ELR (cell line): ENCODE measurements around the gene FUCA1.
"Not testable (repeated sequence)": the region's sequence is repeated elsewhere in the genome, so short reads cannot be mapped to it uniquely, and the experiment has no call there.

Source experiments
- DNase-seq: peaks from one replicate; pipeline ENCODE4 v3.0.0-alpha.2; 2015; ENCODE audit warnings: low read depth

Gene FUCA1

GRCh38 chr1:23867895-23868556, at the start of gene FUCA1:
TSS of gene FUCA1 (minus strand) at chr1:23868290. CDS start at chr1:23868286, 4 bp downstream.
- DNase-seq: peak; percentile 88

DNA sequence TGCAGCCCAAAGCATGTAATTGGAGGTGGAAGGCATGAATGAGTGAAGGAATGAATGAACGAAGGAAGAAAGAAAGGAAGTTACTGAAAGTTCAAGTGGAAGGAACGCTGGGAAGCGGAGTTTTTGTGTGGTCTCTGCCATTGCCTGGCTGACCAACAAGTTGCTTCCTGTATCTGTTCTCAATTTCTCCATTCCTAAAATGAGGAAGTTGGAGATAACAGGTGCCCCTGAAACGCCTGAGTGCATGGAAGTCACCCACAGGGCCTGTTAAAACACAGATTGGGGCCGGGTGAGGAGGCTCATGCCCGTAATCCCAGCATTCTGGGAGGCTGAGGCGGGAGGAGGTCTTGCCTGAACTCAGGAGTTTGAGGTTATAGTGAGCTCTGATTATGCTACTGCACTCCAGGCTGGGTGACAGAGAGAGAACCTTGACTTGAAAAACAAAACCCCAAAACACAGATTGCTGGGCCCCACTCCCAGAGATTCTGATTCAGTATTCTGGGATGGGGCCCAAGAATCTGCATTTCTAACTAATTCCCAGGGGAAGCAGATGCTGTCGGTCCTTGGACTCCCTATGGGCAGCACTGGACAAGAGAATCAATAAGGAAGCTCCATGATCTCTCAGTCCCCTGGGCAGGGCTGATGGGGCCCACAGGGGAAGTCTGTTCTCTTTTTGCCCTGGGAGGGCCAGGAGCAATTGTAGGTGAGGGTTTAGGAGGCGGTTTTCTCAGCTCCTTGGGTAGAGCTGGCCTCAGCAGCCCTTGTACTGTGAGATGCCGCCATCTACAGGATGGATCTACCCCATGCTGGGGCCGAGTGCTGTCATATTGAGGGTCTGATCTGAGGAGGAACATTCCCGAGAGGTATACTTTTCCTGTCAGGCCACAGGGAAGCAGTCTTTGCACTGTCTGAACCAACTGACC, 48.4 kb upstream of the FUCA1 start:
- peak; percentile 80 for DNase-seq

GRCh38 chr1:23915466-23915865, 47.4 kb upstream of the FUCA1 start:
- no peak for DNase-seq

GRCh38 chr1:23914921-23915320, 46.8 kb upstream of the FUCA1 start:
- no peak for DNase-seq

- no peak for DNase-seq
Measured at GRCh38 chr1:23913212-23913880, 45.3 kb upstream of the FUCA1 start, which contains the start of gene CNR2. TSS of gene CNR2 (minus strand) at chr1:23913362. CDS start at chr1:23875617, 37,745 bp downstream.

GRCh38 chr1:23911921-23912320, 43.8 kb upstream of the FUCA1 start:
- DNase-seq: no peak

- DNase-seq: no peak
Measured at GRCh38 chr1:23910553-23911246, 42.6 kb upstream of the FUCA1 start.

GRCh38 chr1:23910144-23910543, 42.1 kb upstream of the FUCA1 start:
- DNase-seq: no peak

DNA sequence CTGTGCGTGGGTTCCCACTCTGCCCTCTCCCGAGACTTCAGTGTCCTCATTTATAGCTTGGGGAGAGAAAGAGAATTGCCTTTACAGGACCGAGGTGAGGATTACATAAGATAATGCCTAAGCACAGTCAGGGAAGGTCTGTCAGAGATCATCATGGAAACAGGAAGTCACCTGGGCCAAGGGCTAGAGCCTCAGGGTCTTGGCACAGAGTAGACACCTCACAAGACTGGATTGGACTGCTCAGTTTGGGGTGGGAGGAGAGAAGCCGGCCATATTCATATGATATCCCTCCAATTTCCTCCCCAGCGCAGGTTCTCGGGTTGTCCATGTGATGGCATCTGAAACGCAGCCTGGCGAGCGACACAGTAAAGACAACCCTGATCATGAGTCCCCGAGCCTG, 41.3 kb upstream of the FUCA1 start:
- no peak for DNase-seq

DNA sequence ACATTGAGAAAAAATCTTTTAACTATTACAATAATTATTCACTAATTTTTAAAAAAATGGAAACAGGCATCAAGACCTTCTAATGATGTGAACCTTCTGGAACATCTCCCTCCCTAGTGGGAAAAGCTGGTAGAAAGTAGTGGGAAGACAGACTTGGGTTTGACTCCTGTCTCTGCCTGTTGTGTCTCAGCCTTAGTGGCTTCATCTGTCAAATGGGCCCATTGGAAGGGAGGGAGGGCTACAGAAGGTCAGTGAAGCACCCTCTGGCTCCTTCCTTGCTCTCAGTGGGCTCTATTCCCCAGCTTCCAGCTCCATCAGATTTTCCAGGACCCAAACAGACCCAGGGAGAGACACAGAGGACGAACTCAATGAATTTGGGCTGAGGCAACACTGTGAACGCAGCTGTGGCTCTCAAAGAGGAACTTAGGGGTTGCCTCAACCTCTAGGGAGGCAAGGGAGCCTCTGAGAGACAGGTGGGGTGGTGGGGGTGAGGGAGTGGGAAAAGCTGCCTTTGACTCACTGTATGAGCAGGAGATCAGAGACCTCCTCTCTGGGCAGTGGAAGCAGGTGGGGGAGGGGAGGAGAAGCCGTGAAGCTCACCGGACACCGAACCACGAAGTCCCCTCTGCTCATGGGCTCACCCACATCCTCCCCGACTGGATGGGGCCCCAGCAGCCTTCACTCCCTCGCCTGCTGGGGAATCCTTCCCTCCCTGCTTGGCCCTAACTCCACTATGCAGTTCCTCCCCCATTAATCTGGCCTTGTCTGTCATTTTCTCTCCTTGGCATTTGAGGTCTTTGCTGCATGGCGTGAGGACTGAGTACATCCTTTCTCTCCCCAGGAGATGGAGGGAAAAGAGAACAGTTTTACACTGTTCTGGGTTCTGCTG, 40.6 kb upstream of the FUCA1 start:
- no peak for DNase-seq

DNA sequence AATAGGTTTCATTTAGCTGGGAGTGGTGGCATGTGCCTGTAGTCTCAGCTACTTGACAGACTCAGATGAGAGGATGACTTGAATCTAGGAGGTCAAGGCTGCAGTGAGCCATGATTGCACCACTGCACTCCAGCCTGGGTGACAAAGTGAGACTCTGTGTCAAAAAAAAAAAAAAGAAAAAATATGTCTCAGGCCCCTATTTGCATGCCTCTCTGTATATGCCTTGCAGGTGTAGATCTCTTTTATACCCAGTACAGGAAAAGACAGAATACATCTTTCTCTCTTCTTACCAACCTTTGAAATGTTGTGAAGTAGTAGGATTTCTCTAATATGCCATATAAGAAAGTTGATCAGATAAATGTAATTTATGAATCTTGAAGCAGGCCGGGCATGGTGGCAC, 38.6 kb upstream of the FUCA1 start:
- no peak for DNase-seq

GRCh38 chr1:23905461-23906025, 37.5 kb upstream of the FUCA1 start:
- DNase-seq: no peak

- DNase-seq: no peak
Measured at GRCh38 chr1:23904748-23905357, 36.8 kb upstream of the FUCA1 start.

DNA sequence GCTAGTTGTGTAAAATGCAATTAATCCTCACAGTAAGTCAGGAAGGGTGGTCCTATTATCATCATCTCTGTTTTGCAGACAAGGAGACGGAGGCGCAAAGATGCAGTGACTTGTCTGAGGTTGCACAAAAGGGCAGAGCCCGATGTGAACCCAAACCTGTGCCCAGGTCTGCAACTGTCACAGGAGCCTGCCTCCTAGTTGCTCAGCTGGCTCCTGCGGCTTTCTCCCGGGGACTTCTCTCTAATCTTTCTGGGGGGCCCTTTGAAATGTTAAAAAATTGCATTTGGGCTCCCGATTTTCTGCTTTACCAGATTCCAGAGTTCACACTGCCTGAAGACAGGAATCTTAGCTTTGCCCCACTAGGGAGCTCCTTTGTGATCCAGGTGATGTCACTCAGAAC, 35.7 kb upstream of the FUCA1 start:
- no peak for DNase-seq

GRCh38 chr1:23902321-23903278, 34.5 kb upstream of the FUCA1 start:
- no peak for DNase-seq

DNA sequence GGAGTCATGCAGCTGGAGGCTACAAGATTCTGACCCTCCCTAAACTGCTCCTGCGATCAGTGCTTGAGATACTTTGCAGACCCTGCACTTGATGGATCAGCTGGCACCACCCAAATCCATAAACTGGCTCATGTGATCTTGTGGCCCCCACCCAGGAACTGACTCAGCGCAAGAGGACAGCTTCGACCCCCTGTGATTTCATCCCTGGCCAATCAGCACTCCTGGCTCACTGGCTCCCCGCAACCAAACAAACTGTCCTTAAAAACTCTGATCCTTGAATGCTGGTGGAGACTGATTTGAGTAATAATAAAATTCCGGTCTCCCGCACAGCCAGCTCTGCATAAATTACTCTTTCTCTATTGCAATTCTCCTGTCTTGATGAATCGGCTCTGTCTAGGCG, 31.9 kb upstream of the FUCA1 start:
- not testable (repeated sequence) for DNase-seq

- no peak for DNase-seq
Measured at GRCh38 chr1:23899070-23899469, 31.0 kb upstream of the FUCA1 start.

DNA sequence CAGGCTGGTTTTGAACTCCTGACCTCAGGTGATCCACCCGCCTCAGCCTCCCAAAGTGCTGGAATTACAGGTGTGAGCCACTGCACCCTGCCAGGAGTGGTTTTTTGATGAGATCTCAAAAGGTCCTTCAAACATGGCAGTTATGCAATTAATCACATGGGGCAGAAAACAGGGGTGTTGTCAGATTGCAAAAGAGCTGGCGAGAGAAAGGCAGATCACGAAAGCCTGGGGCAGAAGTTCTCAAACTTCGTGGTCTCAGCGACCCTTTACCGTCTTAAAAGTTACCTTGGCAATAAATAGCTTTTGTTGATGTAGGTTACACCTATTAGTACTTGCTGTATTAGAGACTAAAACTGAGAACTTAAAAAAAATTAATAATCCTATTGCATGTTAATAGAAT, 29.0 kb upstream of the FUCA1 start:
- DNase-seq: no peak

DNA sequence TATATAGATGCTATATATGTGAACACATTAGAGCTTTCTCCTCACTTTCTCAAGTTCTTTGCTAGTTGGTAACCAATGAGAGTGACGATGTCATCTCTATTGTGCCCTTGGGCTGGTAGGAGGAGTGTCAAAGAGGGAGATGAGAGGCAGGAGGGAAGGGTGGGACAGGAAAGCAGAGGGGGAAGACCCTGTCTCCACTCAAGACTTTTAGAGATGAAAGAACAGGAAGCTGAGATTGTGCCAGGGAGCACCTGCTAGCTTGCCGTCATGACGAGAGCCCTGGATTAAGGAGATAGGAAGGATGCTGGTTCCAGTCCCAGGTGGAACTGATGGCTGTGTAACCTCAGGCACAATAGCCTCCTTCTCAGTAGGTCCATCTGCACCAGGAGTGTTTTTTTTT, 28.4 kb upstream of the FUCA1 start:
- DNase-seq: no peak
